GM19043 (cell line): ENCODE results near the gene CUL5.

Experiments
- ATAC-seq: cut with Tn5 transposase; IDR thresholded peaks from one replicate; pipeline ENCODE4 v1.9.1; 2021; ENCODE audit warnings: low read depth; ENCODE audit not compliant: unreplicated experiment

The CUL5 gene

DNA sequence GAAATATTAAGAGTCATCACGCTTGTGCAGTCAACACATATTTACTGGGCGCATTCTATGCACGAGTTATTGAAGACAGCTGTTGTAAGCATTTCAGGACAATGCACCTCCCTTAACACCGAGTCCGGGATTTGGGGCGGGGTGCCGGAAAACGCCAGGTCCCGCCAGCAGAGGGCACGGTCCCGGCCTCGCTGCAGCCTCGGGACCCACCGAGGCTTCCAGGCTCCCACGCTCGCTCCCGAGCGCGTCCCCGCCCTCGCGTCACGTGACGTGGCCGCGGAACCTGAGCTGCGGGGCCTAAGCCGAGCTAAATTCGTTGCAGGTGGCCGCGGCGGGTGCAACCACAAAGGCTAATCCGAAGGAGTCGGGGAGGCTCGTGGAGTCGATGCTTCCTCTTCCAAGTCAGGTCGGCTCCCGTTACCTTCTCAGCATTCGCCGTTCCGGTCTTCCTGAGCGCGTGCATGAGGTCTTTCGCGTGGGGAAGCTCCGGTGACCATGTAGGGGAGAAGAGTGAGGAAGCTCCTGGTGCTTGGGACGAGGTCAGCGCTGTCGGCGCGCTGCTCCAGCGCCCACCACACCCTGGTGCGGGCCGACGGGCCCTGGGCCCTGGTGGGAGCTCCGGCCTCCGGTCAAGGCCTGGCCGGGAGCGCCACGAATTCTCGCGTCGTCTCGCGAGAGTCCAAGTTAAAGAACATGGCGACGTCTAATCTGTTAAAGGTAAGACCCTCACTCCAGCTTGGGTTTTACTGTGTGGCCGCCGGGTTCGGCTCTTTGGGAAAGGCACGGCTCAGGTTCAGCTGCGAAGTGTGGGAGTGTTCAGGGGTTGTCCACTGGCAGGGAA is at the start of gene CUL5:
CUL5 (plus strand) TSS at position 243 of the 841 bp plus-strand sequence; CDS start at position 694, 451 bp downstream.
- ATAC-seq = peak; percentile 82

DNA sequence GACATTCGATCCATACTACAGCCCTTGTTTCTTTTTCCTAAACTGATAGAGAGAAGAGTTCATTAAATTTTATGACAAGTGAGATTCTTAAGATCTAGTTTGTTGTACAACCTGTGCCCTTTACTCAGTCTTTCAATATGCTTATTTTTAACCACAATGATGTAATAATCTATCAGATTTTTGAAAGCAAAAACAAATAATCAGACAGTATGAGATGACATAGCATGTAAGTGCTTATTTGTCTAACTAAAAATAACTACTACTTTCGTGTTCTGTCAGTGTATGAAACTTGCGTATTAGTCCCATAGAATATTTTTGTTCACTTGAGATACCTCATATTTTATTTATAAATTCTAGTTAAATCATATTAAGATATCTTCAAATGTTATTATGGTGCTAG is 47.2 kb upstream of the CUL5 start:
- ATAC-seq = no peak

DNA sequence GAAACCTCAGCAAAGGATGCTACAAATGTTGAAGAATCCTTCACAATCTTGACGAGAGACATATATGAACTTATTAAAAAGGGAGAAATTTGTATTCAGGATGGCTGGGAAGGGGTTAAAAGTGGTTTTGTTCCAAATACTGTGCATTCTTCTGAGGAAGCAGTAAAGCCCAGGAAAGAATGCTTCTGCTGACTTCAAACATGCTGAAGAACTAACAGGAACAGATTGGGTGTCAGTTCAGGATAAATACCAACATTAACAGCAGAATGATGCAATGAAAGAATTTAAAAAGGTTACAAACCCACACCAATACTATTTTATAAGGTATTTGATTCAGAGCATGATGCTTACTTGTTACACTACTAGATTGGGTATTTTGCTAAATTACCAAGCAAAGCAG is 46.5 kb upstream of the CUL5 start:
- no peak for ATAC-seq

- no peak for ATAC-seq
Observed at GRCh38 chr11:107963091-107963490, 45.6 kb upstream of the CUL5 start.

GRCh38 chr11:107969219-107969618 is 39.5 kb upstream of the CUL5 start:
- no peak for ATAC-seq

GRCh38 chr11:107970049-107970448 is 38.6 kb upstream of the CUL5 start:
- no peak for ATAC-seq

- no peak for ATAC-seq
Observed at GRCh38 chr11:107973641-107974040, 35.1 kb upstream of the CUL5 start.

DNA sequence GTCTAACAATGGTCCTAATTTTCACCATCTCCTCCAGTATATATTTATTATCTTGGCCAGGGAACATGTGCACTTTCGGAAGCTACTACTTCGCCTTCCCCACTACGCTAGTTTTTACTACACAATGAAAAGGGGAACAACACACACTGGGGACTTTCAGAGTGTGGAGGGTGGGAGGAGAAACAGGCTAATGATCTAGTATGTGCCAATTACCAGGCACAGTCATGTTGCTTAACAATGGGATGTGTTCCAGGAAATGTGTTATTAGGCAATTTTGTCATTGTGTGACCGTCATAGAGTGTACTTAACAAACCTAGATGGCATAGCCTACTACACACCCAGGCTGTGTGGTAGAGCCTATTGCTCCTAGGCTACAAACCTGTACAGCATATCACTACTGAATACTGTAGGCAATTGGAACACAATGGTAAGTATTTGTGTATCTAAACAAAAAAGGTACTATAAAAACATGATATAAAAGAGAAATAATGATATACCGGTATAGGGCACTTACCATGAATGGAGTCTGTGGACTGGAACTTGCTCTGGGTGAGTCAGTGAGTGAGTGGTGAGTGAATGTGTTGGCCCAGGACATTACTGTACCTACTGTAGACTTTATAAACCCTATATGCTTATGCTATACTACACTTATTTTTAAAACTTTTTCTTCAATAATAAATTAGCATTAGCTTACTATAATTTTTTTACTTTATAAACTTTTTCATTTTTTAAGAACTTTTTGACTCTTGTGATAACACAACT is 20.1 kb upstream of the CUL5 start:
- no peak for ATAC-seq

GRCh38 chr11:107991868-107992414 is 16.8 kb upstream of the CUL5 start:
- no peak for ATAC-seq

DNA sequence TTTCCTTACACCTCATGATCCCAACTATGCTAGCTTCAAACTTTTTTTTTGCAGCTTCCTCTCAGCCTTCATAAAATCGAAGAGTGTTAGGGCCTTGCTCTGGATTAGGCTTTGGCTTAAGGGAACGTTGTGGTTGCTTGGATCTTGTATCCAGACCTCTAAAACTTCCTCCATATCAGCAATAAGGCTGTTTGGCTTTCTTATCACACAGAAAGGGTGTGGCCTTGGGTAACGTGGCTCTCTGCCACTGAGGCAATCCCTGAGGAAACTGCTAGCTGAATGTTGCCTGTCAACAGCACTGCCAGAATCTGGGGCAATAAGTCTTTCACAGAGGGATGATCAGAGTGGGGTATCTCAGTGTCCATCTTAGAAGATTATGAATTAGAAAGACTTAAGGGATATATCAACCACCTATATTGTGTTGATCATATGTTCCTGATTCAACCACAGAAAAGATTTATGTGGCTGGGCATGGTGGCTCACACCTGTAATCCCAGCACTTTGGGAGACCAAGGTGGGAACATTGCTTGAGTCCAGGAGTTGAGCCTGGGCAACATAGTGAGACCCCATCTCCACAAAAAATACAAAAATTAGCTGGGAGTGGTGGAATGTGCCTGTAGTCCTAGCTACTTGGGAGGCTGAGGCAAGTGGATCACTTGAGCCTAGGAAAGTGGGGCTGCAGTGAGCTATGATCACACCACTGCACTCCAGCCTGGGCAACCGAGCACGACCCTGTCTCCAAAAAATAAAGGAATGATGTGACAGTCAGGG is 12.5 kb upstream of the CUL5 start:
- ATAC-seq = no peak

- ATAC-seq = no peak
Observed at GRCh38 chr11:107998761-107999160, 9.9 kb upstream of the CUL5 start.

- peak; percentile 94 for ATAC-seq
Observed at GRCh38 chr11:107999759-108000455, 8.8 kb upstream of the CUL5 start.

GRCh38 chr11:108002476-108002875 is 6.2 kb upstream of the CUL5 start:
- ATAC-seq = no peak

DNA sequence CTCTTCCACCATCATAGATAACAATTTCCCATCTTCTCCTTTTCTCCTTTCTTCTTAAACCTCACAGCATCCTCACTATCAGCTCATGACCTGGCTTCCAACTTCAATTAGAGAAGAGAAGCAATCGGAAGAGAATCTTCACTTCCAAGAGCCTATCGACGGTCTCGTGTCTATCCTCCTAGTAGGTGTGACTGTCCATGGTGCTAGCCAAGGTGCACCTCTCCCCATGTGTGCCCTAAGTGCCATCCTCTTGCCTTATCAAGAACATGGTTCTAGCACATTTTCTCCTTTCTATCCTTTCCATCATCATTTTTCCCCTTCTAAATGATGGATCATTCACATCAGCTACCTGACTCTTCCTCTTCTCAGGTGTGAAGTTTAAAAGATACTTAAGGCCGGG is 5.1 kb upstream of the CUL5 start:
- no peak for ATAC-seq

DNA sequence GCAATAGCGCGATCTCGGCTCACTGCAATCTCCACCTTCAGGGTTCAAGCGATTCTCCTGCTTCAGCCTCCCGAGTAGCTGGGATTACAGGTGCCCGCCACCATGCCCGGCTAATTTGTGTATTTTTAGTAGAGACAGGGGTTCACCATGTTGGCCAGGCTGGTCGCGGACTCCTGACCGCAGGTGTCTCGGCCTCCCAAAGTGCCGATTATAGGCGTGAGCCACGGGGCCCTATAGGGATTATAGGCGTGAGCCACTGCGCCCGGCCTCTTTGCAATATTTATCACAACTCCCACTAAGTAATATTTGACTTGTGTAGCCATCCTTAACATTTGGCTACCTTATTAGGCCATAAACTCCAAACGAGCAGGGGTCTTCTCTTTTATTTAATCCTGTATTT is 879 bp upstream of the CUL5 start:
- no peak for ATAC-seq

DNA sequence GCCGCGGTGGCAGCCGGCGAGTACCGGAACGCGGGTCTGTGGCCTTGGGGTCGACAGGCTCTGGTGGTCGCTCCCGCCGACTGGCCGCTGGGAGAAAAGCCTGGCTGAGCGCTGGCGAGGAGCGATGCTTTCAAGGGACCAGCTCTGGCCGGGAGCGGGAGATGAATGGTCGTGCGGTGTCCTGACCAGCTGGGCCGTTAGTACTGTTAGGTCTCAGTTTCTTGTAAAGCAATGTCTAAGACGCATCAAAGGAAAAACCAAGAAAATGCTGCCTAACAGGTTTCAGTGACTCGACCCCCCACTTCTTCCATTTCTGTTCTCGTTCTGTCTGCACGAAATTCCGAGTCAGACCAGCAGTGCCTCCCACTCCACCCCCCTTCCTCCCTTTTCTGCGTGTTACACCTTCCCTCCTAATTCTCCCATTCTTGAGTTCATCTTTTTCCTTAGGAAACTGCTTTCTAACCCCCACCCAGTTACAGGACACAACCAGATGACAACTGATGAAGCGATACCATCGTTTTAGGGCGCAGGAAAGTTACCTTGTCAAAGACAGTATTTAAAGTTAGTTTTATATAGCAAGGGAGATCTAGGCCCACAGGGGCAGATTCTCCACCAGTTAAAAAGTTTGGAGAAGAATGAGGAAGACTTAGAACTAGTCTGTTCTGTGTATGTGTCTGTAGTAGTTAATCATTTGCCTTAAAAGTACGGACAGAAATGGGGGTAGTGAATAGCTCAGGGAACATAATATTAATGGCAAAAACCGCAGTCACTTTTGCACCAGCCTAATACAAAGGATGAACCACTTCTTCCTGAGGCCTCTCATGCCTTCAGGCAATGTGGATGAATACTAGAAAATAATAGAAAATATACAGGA is 1.0 kb downstream of the CUL5 start:
- peak; percentile 10 for ATAC-seq

DNA sequence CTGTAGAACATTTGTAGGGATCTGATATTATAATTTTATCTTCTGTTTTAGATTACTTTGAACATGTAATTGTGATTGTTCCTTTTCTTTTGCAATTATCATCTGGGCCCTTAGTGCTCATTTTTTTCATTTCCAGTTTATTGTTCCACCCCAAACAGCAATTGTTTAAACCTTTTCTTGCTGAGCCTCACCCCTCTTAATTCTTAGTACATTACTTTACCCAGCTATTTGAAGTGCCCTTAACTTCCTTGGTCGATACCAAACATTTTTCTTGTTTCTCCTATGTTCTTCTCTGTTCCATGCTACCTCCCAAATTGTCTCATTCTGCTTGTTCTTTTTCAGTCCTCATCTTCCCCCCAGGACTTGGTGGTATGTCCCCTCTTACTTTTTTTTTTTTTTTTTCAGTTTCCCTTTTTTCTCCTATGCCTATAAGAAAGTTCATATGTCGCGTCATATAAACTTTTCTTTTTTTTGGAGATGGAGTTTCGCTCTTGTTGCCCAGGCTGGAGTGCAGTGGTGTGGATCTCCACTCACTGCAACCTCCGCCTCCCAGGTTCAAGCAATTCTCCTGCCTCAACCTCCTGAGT is 3.5 kb downstream of the CUL5 start:
- no peak for ATAC-seq

- ATAC-seq = no peak
Observed at GRCh38 chr11:108016647-108017046, 7.9 kb downstream of the CUL5 start.

- ATAC-seq = no peak
Observed at GRCh38 chr11:108018708-108019107, 10.0 kb downstream of the CUL5 start.
